ENCODE results near the gene HDGF.

HDGF gene

GRCh38 chr1:156745881-156746280 lies 5.6 kb downstream of the HDGF start:
- peaks cover 27% of the 10 kb centered on the region for H3K4me1 ChIP-seq
- no peak overlapping the region for H3K4me3 ChIP-seq (ENCODE audit: low read depth, low read length)
- TF ChIP-seq CTCF (IDR thresholded peaks at IDR 0.05; ENCODE audit: low read depth, low read length): no peak
- H3K27me3 ChIP-seq: no peaks in the 10 kb centered on the region
- no peaks in the 10 kb centered on the region for H3K9me3 ChIP-seq
- DNase-seq: no peak
- H3K36me3 ChIP-seq: peaks cover 48% of the 10 kb centered on the region

- Histone ChIP-seq H3K36me3 (peaks cover 47% of the 10 kb centered on the region), H3K9me3 (no peaks in the 10 kb centered on the region), H3K4me1 (peaks cover 27% of the 10 kb centered on the region), H3K4me3 (ENCODE audit: low read depth, low read length) (no peak overlapping the region), H3K27me3 (no peaks in the 10 kb centered on the region)
- TF ChIP-seq CTCF (IDR thresholded peaks at IDR 0.05; ENCODE audit: low read depth, low read length): no peak
- no peak for DNase-seq
Observed at GRCh38 chr1:156744786-156745419, 6.6 kb downstream of the HDGF start.

DNA sequence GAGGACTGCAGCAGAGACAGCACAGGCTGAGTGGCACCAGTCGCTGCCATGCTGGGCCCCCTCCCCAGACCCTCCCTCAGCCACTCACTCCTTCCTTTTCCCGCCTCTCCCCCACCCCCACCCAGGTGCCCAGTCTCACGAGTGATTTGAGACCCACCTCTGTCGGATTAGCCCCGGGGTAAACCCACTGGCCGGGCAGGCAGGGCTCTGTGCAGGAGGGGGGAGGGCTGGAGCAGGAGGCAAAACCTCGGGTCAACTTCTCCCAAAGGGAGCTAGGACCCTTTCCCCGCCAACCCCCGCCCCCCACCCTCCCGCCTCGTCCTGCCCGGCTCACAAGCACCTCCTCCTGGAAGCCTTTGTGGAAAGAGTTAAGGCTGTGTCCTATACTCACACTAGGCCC lies 7.1 kb downstream of the HDGF start:
- DNase-seq: no peak
- H3K4me3 ChIP-seq (ENCODE audit: low read depth, low read length): no peak overlapping the region
- H3K4me1 ChIP-seq: peaks cover 24% of the 10 kb centered on the region
- no peak for TF ChIP-seq CTCF (IDR thresholded peaks at IDR 0.05; ENCODE audit: low read depth, low read length)
- H3K9me3 ChIP-seq: no peaks in the 10 kb centered on the region
- H3K27me3 ChIP-seq: no peaks in the 10 kb centered on the region
- peaks cover 41% of the 10 kb centered on the region for H3K36me3 ChIP-seq

- Histone ChIP-seq H3K4me3 (ENCODE audit: low read depth, low read length) (no peak overlapping the region), H3K4me1 (peaks cover 17% of the 10 kb centered on the region)
Observed at GRCh38 chr1:156743367-156744302, 7.8 kb downstream of the HDGF start.

DNA sequence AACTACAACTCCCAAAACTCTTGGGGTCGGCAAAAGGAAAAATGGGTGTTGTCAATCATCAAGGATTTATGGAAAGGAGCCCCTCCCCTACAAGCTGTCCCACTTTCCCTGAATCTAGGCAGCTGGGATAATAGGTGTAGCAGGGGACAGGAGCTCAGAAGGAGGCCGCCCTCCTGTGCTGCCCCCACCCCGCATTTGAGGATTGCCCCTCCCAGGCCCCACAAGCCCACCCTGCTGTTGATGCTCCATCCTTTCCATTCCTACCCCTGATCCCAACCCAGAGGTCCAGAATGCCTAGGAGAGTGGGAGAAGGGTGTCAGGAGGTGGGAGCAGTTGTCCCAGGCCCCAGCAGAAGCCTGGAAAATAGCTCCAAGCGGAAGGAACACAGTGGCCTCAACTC lies 8.7 kb downstream of the HDGF start:
- TF ChIP-seq CTCF (IDR thresholded peaks at IDR 0.05; ENCODE audit: low read depth, low read length): no peak
- Histone ChIP-seq H3K9me3 (no peaks in the 10 kb centered on the region), H3K4me1 (peaks cover 9% of the 10 kb centered on the region), H3K36me3 (peaks cover 45% of the 10 kb centered on the region), H3K27me3 (no peaks in the 10 kb centered on the region), H3K4me3 (ENCODE audit: low read depth, low read length) (no peak overlapping the region)
- no peak for DNase-seq

More at GRCh38 chr1:156743367-156744302, 7.8 kb downstream of the HDGF start:
- TF ChIP-seq CTCF (IDR thresholded peaks at IDR 0.05; ENCODE audit: low read depth, low read length): no peak
- H3K36me3 ChIP-seq: peaks cover 37% of the 10 kb centered on the region
- no peak for DNase-seq
- no peaks in the 10 kb centered on the region for H3K27me3 ChIP-seq
- H3K9me3 ChIP-seq: no peaks in the 10 kb centered on the region

DNA sequence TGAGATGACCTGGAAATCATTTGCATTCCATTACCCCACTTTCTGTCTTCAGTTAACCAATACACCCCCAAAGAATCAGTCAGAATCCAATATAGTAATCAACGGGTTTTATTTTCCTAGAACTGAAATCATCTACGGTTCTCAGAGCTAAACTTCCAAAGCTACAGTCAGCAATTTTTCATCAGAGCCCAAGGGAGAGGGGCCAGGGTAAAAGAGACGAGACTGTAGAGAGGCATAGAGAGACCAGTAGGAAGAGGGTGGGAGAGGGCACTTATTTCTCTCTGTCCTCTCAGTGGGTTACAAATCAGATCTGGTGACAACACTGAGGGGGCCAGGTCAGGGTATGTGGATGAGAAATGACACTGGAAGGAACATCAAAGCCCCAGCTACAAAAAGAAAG lies 9.5 kb downstream of the HDGF start:
- Histone ChIP-seq H3K36me3 (peaks cover 51% of the 10 kb centered on the region), H3K27me3 (no peaks in the 10 kb centered on the region), H3K4me1 (peaks cover 5% of the 10 kb centered on the region), H3K9me3 (no peaks in the 10 kb centered on the region), H3K4me3 (ENCODE audit: low read depth, low read length) (no peak overlapping the region)
- DNase-seq: no peak
- no peak for TF ChIP-seq CTCF (IDR thresholded peaks at IDR 0.05; ENCODE audit: low read depth, low read length)

All from BE2C (cell line).